Measurements from ENCODE around the gene ATP1A1.

ATP1A1 gene

GRCh38 chr1:116382857-116383483, 9.9 kb downstream of the ATP1A1 start:
- no peaks in the 10 kb centered on the region for H3K9me3 ChIP-seq (replicated peaks; ENCODE audit: low read length)
- H3K27me3 ChIP-seq (ENCODE audit: control insufficient read depth, insufficient read depth, low read length) = no peaks in the 10 kb centered on the region
- no peak overlapping the region for H3K4me2 ChIP-seq (ENCODE audit: low read length)
- H3K9ac ChIP-seq (ENCODE audit: low read depth, low read length) = no peak overlapping the region
- peaks cover 15% of the 10 kb centered on the region for H3K4me1 ChIP-seq (ENCODE audit: control insufficient read depth, insufficient read depth, low read length)
- H3K4me3 ChIP-seq (ENCODE audit: low read length) = no peak overlapping the region
- peaks cover 26% of the 10 kb centered on the region for H3K36me3 ChIP-seq (ENCODE audit: insufficient read depth, low read length)

GRCh38 chr1:116386042-116386441, 13.0 kb downstream of the ATP1A1 start:
- H3K4me1 ChIP-seq (ENCODE audit: control insufficient read depth, insufficient read depth, low read length) = no peaks in the 10 kb centered on the region
- peaks cover 56% of the 10 kb centered on the region for H3K36me3 ChIP-seq (ENCODE audit: insufficient read depth, low read length)
- no peaks in the 10 kb centered on the region for H3K27me3 ChIP-seq (ENCODE audit: control insufficient read depth, insufficient read depth, low read length)
- H3K9me3 ChIP-seq (replicated peaks; ENCODE audit: low read length) = no peaks in the 10 kb centered on the region
- no peak overlapping the region for H3K4me2 ChIP-seq (ENCODE audit: low read length)
- no peak overlapping the region for H3K9ac ChIP-seq (ENCODE audit: low read depth, low read length)
- no peak overlapping the region for H3K4me3 ChIP-seq (ENCODE audit: low read length)

GRCh38 chr1:116387551-116387950, 14.5 kb downstream of the ATP1A1 start:
- H3K36me3 ChIP-seq (ENCODE audit: insufficient read depth, low read length) = peaks cover 71% of the 10 kb centered on the region
- H3K4me1 ChIP-seq (ENCODE audit: control insufficient read depth, insufficient read depth, low read length) = no peaks in the 10 kb centered on the region
- no peak overlapping the region for H3K9ac ChIP-seq (ENCODE audit: low read depth, low read length)
- no peaks in the 10 kb centered on the region for H3K9me3 ChIP-seq (replicated peaks; ENCODE audit: low read length)
- no peak overlapping the region for H3K4me3 ChIP-seq (ENCODE audit: low read length)
- no peak overlapping the region for H3K4me2 ChIP-seq (ENCODE audit: low read length)
- no peaks in the 10 kb centered on the region for H3K27me3 ChIP-seq (ENCODE audit: control insufficient read depth, insufficient read depth, low read length)

GRCh38 chr1:116388122-116388521, 15.1 kb downstream of the ATP1A1 start:
- Histone ChIP-seq H3K4me2 (ENCODE audit: low read length) (no peak overlapping the region), H3K27me3 (ENCODE audit: control insufficient read depth, insufficient read depth, low read length) (no peaks in the 10 kb centered on the region), H3K4me1 (ENCODE audit: control insufficient read depth, insufficient read depth, low read length) (no peaks in the 10 kb centered on the region), H3K36me3 (ENCODE audit: insufficient read depth, low read length) (peaks cover 77% of the 10 kb centered on the region), H3K9ac (ENCODE audit: low read depth, low read length) (no peak overlapping the region), H3K4me3 (ENCODE audit: low read length) (no peak overlapping the region), H3K9me3 (replicated peaks; ENCODE audit: low read length) (no peaks in the 10 kb centered on the region)

GRCh38 chr1:116389013-116389412, 16.0 kb downstream of the ATP1A1 start:
- no peaks in the 10 kb centered on the region for H3K27me3 ChIP-seq (ENCODE audit: control insufficient read depth, insufficient read depth, low read length)
- no peaks in the 10 kb centered on the region for H3K9me3 ChIP-seq (replicated peaks; ENCODE audit: low read length)
- no peaks in the 10 kb centered on the region for H3K4me1 ChIP-seq (ENCODE audit: control insufficient read depth, insufficient read depth, low read length)
- H3K4me3 ChIP-seq (ENCODE audit: low read length) = no peak overlapping the region
- H3K36me3 ChIP-seq (ENCODE audit: insufficient read depth, low read length) = peaks cover 86% of the 10 kb centered on the region
- no peak overlapping the region for H3K4me2 ChIP-seq (ENCODE audit: low read length)
- H3K9ac ChIP-seq (ENCODE audit: low read depth, low read length) = no peak overlapping the region

GRCh38 chr1:116389686-116390085, 16.6 kb downstream of the ATP1A1 start:
- H3K4me3 ChIP-seq (ENCODE audit: low read length) = no peak overlapping the region
- H3K9me3 ChIP-seq (replicated peaks; ENCODE audit: low read length) = no peaks in the 10 kb centered on the region
- H3K27me3 ChIP-seq (ENCODE audit: control insufficient read depth, insufficient read depth, low read length) = no peaks in the 10 kb centered on the region
- peaks cover 89% of the 10 kb centered on the region for H3K36me3 ChIP-seq (ENCODE audit: insufficient read depth, low read length)
- H3K9ac ChIP-seq (ENCODE audit: low read depth, low read length) = no peak overlapping the region
- H3K4me2 ChIP-seq (ENCODE audit: low read length) = no peak overlapping the region
- no peaks in the 10 kb centered on the region for H3K4me1 ChIP-seq (ENCODE audit: control insufficient read depth, insufficient read depth, low read length)

GRCh38 chr1:116390195-116390594, 17.2 kb downstream of the ATP1A1 start:
- no peak overlapping the region for H3K9ac ChIP-seq (ENCODE audit: low read depth, low read length)
- H3K9me3 ChIP-seq (replicated peaks; ENCODE audit: low read length) = no peaks in the 10 kb centered on the region
- no peaks in the 10 kb centered on the region for H3K27me3 ChIP-seq (ENCODE audit: control insufficient read depth, insufficient read depth, low read length)
- H3K4me1 ChIP-seq (ENCODE audit: control insufficient read depth, insufficient read depth, low read length) = no peaks in the 10 kb centered on the region
- peaks cover 88% of the 10 kb centered on the region for H3K36me3 ChIP-seq (ENCODE audit: insufficient read depth, low read length)
- H3K4me3 ChIP-seq (ENCODE audit: low read length) = no peak overlapping the region
- no peak overlapping the region for H3K4me2 ChIP-seq (ENCODE audit: low read length)

- Histone ChIP-seq H3K4me2 (ENCODE audit: low read length) (no peak overlapping the region), H3K36me3 (ENCODE audit: insufficient read depth, low read length) (peaks cover 90% of the 10 kb centered on the region), H3K27me3 (ENCODE audit: control insufficient read depth, insufficient read depth, low read length) (no peaks in the 10 kb centered on the region), H3K9ac (ENCODE audit: low read depth, low read length) (no peak overlapping the region), H3K9me3 (replicated peaks; ENCODE audit: low read length) (no peaks in the 10 kb centered on the region), H3K4me1 (ENCODE audit: control insufficient read depth, insufficient read depth, low read length) (no peaks in the 10 kb centered on the region), H3K4me3 (ENCODE audit: low read length) (no peak overlapping the region)
Measured at GRCh38 chr1:116391185-116391584, 18.1 kb downstream of the ATP1A1 start.

- no peak overlapping the region for H3K4me3 ChIP-seq (ENCODE audit: low read length)
- H3K9me3 ChIP-seq (replicated peaks; ENCODE audit: low read length) = no peaks in the 10 kb centered on the region
- H3K36me3 ChIP-seq (ENCODE audit: insufficient read depth, low read length) = peaks cover 94% of the 10 kb centered on the region
- no peak overlapping the region for H3K4me2 ChIP-seq (ENCODE audit: low read length)
- H3K9ac ChIP-seq (ENCODE audit: low read depth, low read length) = no peak overlapping the region
- no peaks in the 10 kb centered on the region for H3K4me1 ChIP-seq (ENCODE audit: control insufficient read depth, insufficient read depth, low read length)
- no peaks in the 10 kb centered on the region for H3K27me3 ChIP-seq (ENCODE audit: control insufficient read depth, insufficient read depth, low read length)
Measured at GRCh38 chr1:116392717-116393404, 19.8 kb downstream of the ATP1A1 start.

- H3K4me2 ChIP-seq (ENCODE audit: low read length) = no peak overlapping the region
- no peaks in the 10 kb centered on the region for H3K4me1 ChIP-seq (ENCODE audit: control insufficient read depth, insufficient read depth, low read length)
- peaks cover 94% of the 10 kb centered on the region for H3K36me3 ChIP-seq (ENCODE audit: insufficient read depth, low read length)
- no peaks in the 10 kb centered on the region for H3K27me3 ChIP-seq (ENCODE audit: control insufficient read depth, insufficient read depth, low read length)
- H3K9me3 ChIP-seq (replicated peaks; ENCODE audit: low read length) = no peaks in the 10 kb centered on the region
- H3K4me3 ChIP-seq (ENCODE audit: low read length) = no peak overlapping the region
- no peak overlapping the region for H3K9ac ChIP-seq (ENCODE audit: low read depth, low read length)
Measured at GRCh38 chr1:116393792-116394191, 20.7 kb downstream of the ATP1A1 start.

GRCh38 chr1:116394270-116394669, 21.2 kb downstream of the ATP1A1 start:
- no peaks in the 10 kb centered on the region for H3K4me1 ChIP-seq (ENCODE audit: control insufficient read depth, insufficient read depth, low read length)
- H3K4me3 ChIP-seq (ENCODE audit: low read length) = no peak overlapping the region
- no peaks in the 10 kb centered on the region for H3K9me3 ChIP-seq (replicated peaks; ENCODE audit: low read length)
- H3K9ac ChIP-seq (ENCODE audit: low read depth, low read length) = no peak overlapping the region
- H3K27me3 ChIP-seq (ENCODE audit: control insufficient read depth, insufficient read depth, low read length) = no peaks in the 10 kb centered on the region
- H3K36me3 ChIP-seq (ENCODE audit: insufficient read depth, low read length) = peaks cover 94% of the 10 kb centered on the region
- no peak overlapping the region for H3K4me2 ChIP-seq (ENCODE audit: low read length)

- no peak overlapping the region for H3K4me2 ChIP-seq (ENCODE audit: low read length)
- H3K36me3 ChIP-seq (ENCODE audit: insufficient read depth, low read length) = peaks cover 94% of the 10 kb centered on the region
- H3K4me3 ChIP-seq (ENCODE audit: low read length) = no peak overlapping the region
- H3K27me3 ChIP-seq (ENCODE audit: control insufficient read depth, insufficient read depth, low read length) = no peaks in the 10 kb centered on the region
- H3K9ac ChIP-seq (ENCODE audit: low read depth, low read length) = no peak overlapping the region
- H3K9me3 ChIP-seq (replicated peaks; ENCODE audit: low read length) = no peaks in the 10 kb centered on the region
- H3K4me1 ChIP-seq (ENCODE audit: control insufficient read depth, insufficient read depth, low read length) = no peaks in the 10 kb centered on the region
Measured at GRCh38 chr1:116396769-116397168, 23.7 kb downstream of the ATP1A1 start.

Measured in skeletal muscle satellite cell (primary cell).